GM12878 (cell line): ENCODE results near the gene ZBTB44. TPM values are rescaled to one million over a fixed set of nuclear protein-coding genes. Genes with fewer than 3 reads are reported as not detected.

Experiments
- ATAC-seq: fragments of 200-7000 bp; cut with Tn5 transposase; 3 replicates; pipeline ENCODE4 v1.9.1; 2020; ENCODE audit warnings: mild to moderate bottlenecking, moderate library complexity
- BruUV-seq: library from RNA; stranded (reverse); fragments of 400-500 nt; replicated peaks from 2 replicates; lab custom pipeline; 2021; lab: Mats Ljungman, UMichigan
- CTCF ChIA-PET: fragments of 300-600 bp; sonication (Branson Sonifier 250); formaldehyde crosslinking; extraction: SDS; loops from one replicate; lab custom pipeline; 2021; ENCODE audit warnings: inconsistent platforms; lab: Yijun Ruan, JAX
- POLR2A ChIA-PET: fragments of 350-600 bp; formaldehyde crosslinking; extraction: SDS; loops from one replicate; lab custom pipeline; 2021; ENCODE audit warnings: inconsistent platforms; lab: Charles Lee
- RAD21 ChIA-PET: fragments of 300-600 bp; sonication (Branson Sonifier 250); formaldehyde crosslinking; loops from one replicate; lab custom pipeline; 2023; ENCODE audit warnings: antibody characterized with exemption; ENCODE audit not compliant: unreplicated experiment; lab: Charles Lee
- SMC1A ChIA-PET: fragments of 300-600 bp; sonication (Branson Sonifier 250); formaldehyde crosslinking; loops from one replicate; lab custom pipeline; 2023; ENCODE audit not compliant: unreplicated experiment, uncharacterized antibody; lab: Charles Lee
- DNase-seq: peaks from one replicate; pipeline ENCODE4 v3.0.0-alpha.2; 2011; ENCODE audit warnings: low read depth, low spot score
- FAIRE-seq: peaks from 3 replicates; lab custom pipeline; 2011; peaks lifted over from hg19 to GRCh38; lab: Jason Lieb, UNC
- H2AFZ ChIP-seq: 2 replicates; pipeline ENCODE4 v1.6.0; 2011; ENCODE audit warnings: low read depth, low read length, control low read depth; ENCODE audit not compliant: control insufficient read depth
- H3K27ac ChIP-seq: 2 replicates; pipeline ENCODE4 v1.5.1; 2011; ENCODE audit warnings: control low read depth; ENCODE audit not compliant: control insufficient read depth, insufficient read depth
- H3K27me3 ChIP-seq, 2 experiments: replicated peaks in 1 of 2; 2 replicates each; pipeline versions ENCODE4 v1.6.0 to v1.6.1; 2011; ENCODE audit warnings: low read length in 1 of 2; ENCODE audit not compliant: control insufficient read depth in 2 of 2, insufficient read depth in 2 of 2
- H3K36me3 ChIP-seq, 2 experiments: 2 replicates each; pipeline ENCODE4 v1.5.1; 2011; ENCODE audit warnings: low read length in 1 of 2; ENCODE audit not compliant: control insufficient read depth in 2 of 2, insufficient read depth in 2 of 2
- H3K4me1 ChIP-seq: 2 replicates; pipeline ENCODE4 v1.6.1; 2011; ENCODE audit warnings: mild to moderate bottlenecking, low read length, moderate library complexity, mixed read lengths; ENCODE audit not compliant: control insufficient read depth, insufficient read depth
- H3K4me2 ChIP-seq: 2 replicates; pipeline ENCODE4 v1.6.0; 2011; ENCODE audit warnings: control low read depth; ENCODE audit not compliant: control insufficient read depth, insufficient read depth
- H3K4me3 ChIP-seq: fragments of 200-600 bp; sonication (generic); 2 replicates; pipeline ENCODE4 v1.5.1; 2016
- H3K79me2 ChIP-seq: 2 replicates; pipeline ENCODE4 v1.6.0; 2011; ENCODE audit warnings: low read length; ENCODE audit not compliant: control insufficient read depth, insufficient read depth
- H3K9ac ChIP-seq: 2 replicates; pipeline ENCODE4 v1.8.0; 2011; ENCODE audit warnings: low read length, control low read depth, mixed read lengths; ENCODE audit not compliant: control insufficient read depth, insufficient read depth
- H3K9me3 ChIP-seq: replicated peaks from 3 replicates; pipeline ENCODE4 v1.5.1; 2011; ENCODE audit warnings: mild to moderate bottlenecking, low read length; ENCODE audit not compliant: control insufficient read depth, insufficient read depth
- H4K20me1 ChIP-seq: 2 replicates; pipeline ENCODE4 v1.6.0; 2011; ENCODE audit not compliant: control insufficient read depth, insufficient read depth
- CHD2 ChIP-seq: IDR thresholded peaks from 2 replicates; pipeline ENCODE4 v1.6.1; 2011; ENCODE audit warnings: low read depth, low read length, improper control_type of control experiment, borderline replicate concordance
- EED ChIP-seq: sonication (generic); IDR thresholded peaks from 2 replicates; pipeline ENCODE4 v1.6.1; 2016; ENCODE audit warnings: antibody characterized with exemption, low read depth
- GATAD2B ChIP-seq: fragments of 450-650 bp; conservative IDR thresholded peaks from 2 replicates; pipeline ENCODE4 v1.6.1; 2017; ENCODE audit warnings: low read depth, mild to moderate bottlenecking, moderate library complexity
- KAT2A ChIP-seq: conservative IDR thresholded peaks from 2 replicates; pipeline ENCODE4 v1.6.1; 2011; ENCODE audit warnings: low read depth, low read length; ENCODE audit not compliant: control insufficient read depth
- PML ChIP-seq: IDR thresholded peaks from 2 replicates; pipeline ENCODE4 v1.6.1; 2012; ENCODE audit warnings: low read length, inconsistent platforms
- SIX5 ChIP-seq: IDR thresholded peaks from 2 replicates; pipeline ENCODE4 v1.6.1; 2011; ENCODE audit warnings: mild to moderate bottlenecking, low read depth, low read length, moderate library complexity; ENCODE audit not compliant: severe bottlenecking
- SMARCA5 ChIP-seq: fragments of 450-650 bp; IDR thresholded peaks from 2 replicates; pipeline ENCODE4 v1.6.1; 2017; ENCODE audit warnings: mild to moderate bottlenecking
- WGBS: methylation state at CpG from one replicate; pipeline ENCODE4 v1.1.6; 2016; ENCODE audit warnings: low lambda C conversion rate; ENCODE audit not compliant: insufficient replicate concordance, insufficient coverage; ENCODE audit errors: missing lambda C conversion rate; 5-methylcytosine and 5-hydroxymethylcytosine counted together
- in situ Hi-C: fragments of 300-500 bp; cut with MboI; formaldehyde crosslinking; loops from 9 replicates; pipeline ENCODE4 v1.14.3; 2018; ENCODE audit warnings: mixed read lengths
- intact Hi-C: fragments of 100-400 bp; cut with micrococcal nuclease; formaldehyde crosslinking; loops from one replicate; pipeline ENCODE4 v1.14.2; 2022; ENCODE audit not compliant: unreplicated experiment
- polyA plus RNA-seq, 11 experiments: library from polyadenylated mRNA; depleted of rRNA in 4 of 11; unstranded in 6 of 11; stranded (reverse) in 5 of 11; fragments of >200 nt; fragmentation: Nextera tagmentation in 4 of 11; fragmentation: Illumina TruSeq in 1 of 11; extraction: Ambion mirVana in 4 of 11; extraction: Trizol in 1 of 11; gene quantifications; 1 replicate in 1 of 11; 2 replicates in 10 of 11; pipeline versions ENCODE4 v1.2.1 to v1.2.3, GENCODE V29; 2011 to 2016; ENCODE audit warnings: inconsistent platforms in 2 of 11, missing spikeins in 2 of 11, low read depth in 1 of 11
- total RNA-seq, 4 experiments: library from RNA; depleted of rRNA in 3 of 4; stranded (reverse); fragments of >200 nt in 3 of 4; fragmentation: Illumina TruSeq in 1 of 4; extraction: Trizol in 1 of 4; gene quantifications; 2 replicates each; pipeline versions ENCODE4 v1.2.1 to v1.2.3, GENCODE V29; 2013 to 2021
- TF ChIP-seq, protein P1 (sequence below): IDR thresholded peaks from 2 replicates; pipeline ENCODE4 v1.6.1; 2011; ENCODE audit warnings: low read depth, mild to moderate bottlenecking, low read length, moderate library complexity, borderline replicate concordance; ENCODE audit errors: extremely low read depth

ZBTB44 gene
- total and polyA plus RNA-seq, 10 of the 15 experiments (the other 5 are each of a cell fraction or from before 2014, with no cell fraction given): 2.8 to 38.2 (median 12.2) TPM

DNA sequence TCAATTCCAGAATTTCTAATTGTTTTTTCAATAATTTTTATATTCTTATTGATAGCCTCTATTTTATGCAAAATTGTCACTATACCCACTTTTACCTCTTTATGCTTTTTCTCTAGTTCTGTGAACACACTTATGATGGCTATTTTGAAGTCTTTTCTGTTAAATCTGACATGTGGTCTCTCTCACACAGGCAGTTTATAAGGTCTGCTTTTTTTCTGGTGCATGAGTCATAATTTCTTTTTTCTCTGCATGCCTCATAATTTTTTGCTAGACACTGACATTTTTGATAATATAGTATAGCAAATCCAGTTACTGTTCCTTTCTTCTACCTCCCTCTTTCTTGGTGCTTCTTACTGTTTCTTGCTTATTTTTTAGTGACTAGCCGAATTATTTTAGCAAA, 36.0 kb downstream of the ZBTB44 start:
- no peaks in the 10 kb centered on the region; a peak in 1 of 4 replicates for H3K36me3 ChIP-seq
- POLR2A ChIA-PET: interaction anchor here (0.9 to 1.2 kb wide), 2 partner anchors 9 to 11 kb away, joined by 3 read pairs; no protein-coding TSS in a partner anchor
- TF ChIP-seq SIX5 (no peak), KAT2A (no peak), CHD2 (no peak), SMARCA5 (no peak), EED (no peak), PML (no peak), GATAD2B (no peak)
- TF ChIP-seq, protein P1, sequence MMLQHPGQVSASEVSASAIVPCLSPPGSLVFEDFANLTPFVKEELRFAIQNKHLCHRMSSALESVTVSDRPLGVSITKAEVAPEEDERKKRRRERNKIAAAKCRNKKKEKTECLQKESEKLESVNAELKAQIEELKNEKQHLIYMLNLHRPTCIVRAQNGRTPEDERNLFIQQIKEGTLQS: no peak
- H2AFZ ChIP-seq: no peak overlapping the region
- no peak for DNase-seq
- SMC1A ChIA-PET: interaction anchor here (0.6 to 2.3 kb wide), 6 partner anchors 9 to 562 kb away, joined by 3 to 14 read pairs (median 6); no protein-coding TSS in a partner anchor
- RAD21 ChIA-PET: interaction anchor here (0.6 to 1.4 kb wide), 3 partner anchors 31 to 154 kb away, joined by 3 to 5 read pairs (median 3); no protein-coding TSS in a partner anchor
- no peaks in the 10 kb centered on the region for H3K27me3 ChIP-seq
- no peak overlapping the region for H3K4me3 ChIP-seq
- intact Hi-C loops (loop anchor here (5.0 kb wide), 1 partner anchor 34 kb away; the partner anchor contains the start of gene ZBTB44), in situ Hi-C loops (no loop called here)
- no peak overlapping the region for H3K27ac ChIP-seq
- no peaks in the 10 kb centered on the region for H4K20me1 ChIP-seq
- ATAC-seq: peak; percentile 74
- 86% methylated on average over 1 of the region's 1 CpG for WGBS
- peak overlapping the region; percentile 66 for H3K4me2 ChIP-seq
- H3K9ac ChIP-seq: no peak overlapping the region
- no peaks in the 10 kb centered on the region; the same call in 1 of the 2 replicates for H3K79me2 ChIP-seq
- FAIRE-seq: no peak
- H3K9me3 ChIP-seq: no peaks in the 10 kb centered on the region; the same call in 2 of the 3 replicates
- peaks cover 8% of the 10 kb centered on the region for H3K4me1 ChIP-seq
- BruUV-seq: no TSS peak
- CTCF ChIA-PET: interaction anchor here (0.7 to 1.5 kb wide), 3 partner anchors 9 to 119 kb away, joined by 3 to 8 read pairs (median 3); no protein-coding TSS in a partner anchor
